K562 (cell line): ENCODE data around the gene PDLIM4. TPM values are rescaled to one million over a fixed set of nuclear protein-coding genes. Genes with fewer than 3 reads are reported as not detected.

Experiments
- ARID2 ChIP-seq: fragments of 450-650 bp; IDR thresholded peaks from 2 replicates; pipeline ENCODE4 v1.6.1; 2017; ENCODE audit warnings: antibody characterized with exemption, mild to moderate bottlenecking
- BCL6 ChIP-seq: fragments of 250-450 bp; sonication (Bioruptor Pico); IDR thresholded peaks from 2 replicates; pipeline ENCODE4 v1.4.0; 2020
- BRD9 ChIP-seq: fragments of 450-650 bp; IDR thresholded peaks from 2 replicates; pipeline ENCODE4 v1.6.1; 2018; ENCODE audit warnings: low read depth; ENCODE audit not compliant: partially characterized antibody
- BRF1 ChIP-seq: IDR thresholded peaks from 3 replicates; pipeline ENCODE4 v1.6.1; 2011; ENCODE audit warnings: borderline replicate concordance, mild to moderate bottlenecking; ENCODE audit not compliant: insufficient read length; ENCODE audit errors: extremely low read depth
- CAMTA2 ChIP-seq: fragments of 250-450 bp; sonication (Bioruptor Pico); conservative IDR thresholded peaks from 2 replicates; pipeline ENCODE4 v1.5.1; 2022
- CHD2 ChIP-seq: IDR thresholded peaks from 2 replicates; pipeline ENCODE4 v1.6.1; 2011; ENCODE audit warnings: low read depth, low read length
- EHMT2 ChIP-seq: fragments of 450-650 bp; IDR thresholded peaks from 2 replicates; pipeline ENCODE4 v1.6.1; 2018; ENCODE audit warnings: antibody characterized with exemption
- FOXM1 ChIP-seq, 2 experiments: fragments of 450-650 bp in 1 of 2; sonication (generic) in 1 of 2; formaldehyde crosslinking in 1 of 2; IDR thresholded peaks; 2 replicates each; pipeline versions ENCODE4 v1.6.1 to v1.9.0; 2017 to 2022; ENCODE audit warnings: low read depth in 2 of 2, mild to moderate bottlenecking in 2 of 2, missing genetic modification reagents in 1 of 2, moderate library complexity in 1 of 2
- HDAC1 ChIP-seq, 2 experiments: fragments of 450-650 bp; IDR thresholded peaks; 2 replicates each; pipeline ENCODE4 v1.6.1; 2016 to 2017; ENCODE audit warnings: inconsistent platforms in 1 of 2, mild to moderate bottlenecking in 1 of 2, moderate library complexity in 1 of 2
- HDAC2 ChIP-seq: fragments of 450-650 bp; IDR thresholded peaks from 2 replicates; pipeline ENCODE4 v1.6.1; 2016; ENCODE audit warnings: mild to moderate bottlenecking
- HLTF ChIP-seq: fragments of 450-650 bp; IDR thresholded peaks from 2 replicates; pipeline ENCODE4 v1.6.1; 2016
- HMGN3 ChIP-seq: IDR thresholded peaks from 2 replicates; pipeline ENCODE4 v1.6.1; 2011; ENCODE audit warnings: borderline replicate concordance, low read depth, mild to moderate bottlenecking, mixed read lengths, low read length; ENCODE audit not compliant: insufficient read length; ENCODE audit errors: extremely low read depth
- HNRNPUL1 ChIP-seq: fragments of 200-400 bp; formaldehyde crosslinking; IDR thresholded peaks from 2 replicates; pipeline ENCODE4 v1.6.1; 2017; ENCODE audit warnings: low read length
- MYBL2 ChIP-seq, 2 experiments: fragments of 450-650 bp in 1 of 2; sonication (generic) in 1 of 2; formaldehyde crosslinking in 1 of 2; IDR thresholded peaks; 2 replicates each; pipeline versions ENCODE4 v1.6.1 to v1.8.1; 2017 to 2022; ENCODE audit warnings: borderline replicate concordance in 1 of 2, inconsistent platforms in 1 of 2, low read depth in 1 of 2, mild to moderate bottlenecking in 1 of 2, missing genetic modification reagents in 1 of 2, moderate library complexity in 1 of 2
- NR2F6 ChIP-seq: fragments of 450-650 bp; formaldehyde crosslinking; IDR thresholded peaks from 2 replicates; pipeline ENCODE4 v1.4.0; 2020; ENCODE audit warnings: mild to moderate bottlenecking
- PPARD ChIP-seq: fragments of 250-450 bp; sonication (Bioruptor Pico); IDR thresholded peaks from 2 replicates; pipeline ENCODE4 v1.8.0; 2022; ENCODE audit warnings: inconsistent platforms, mild to moderate bottlenecking, moderate library complexity
- RAD21 ChIP-seq, 2 experiments: fragments of 250-450 bp in 1 of 2; fragments of 450-650 bp in 1 of 2; sonication (Bioruptor Pico) in 1 of 2; formaldehyde crosslinking in 1 of 2; IDR thresholded peaks in 1 of 2; conservative IDR thresholded peaks in 1 of 2; 2 replicates each; pipeline versions ENCODE4 v1.4.0 to v1.8.0; 2020 to 2022; ENCODE audit warnings: mild to moderate bottlenecking in 2 of 2, moderate library complexity in 1 of 2
- RFX5 ChIP-seq: IDR thresholded peaks from 2 replicates; pipeline ENCODE4 v1.6.1; 2011; ENCODE audit warnings: low read depth, mild to moderate bottlenecking, improper control_type of control experiment, low read length
- SOX6 ChIP-seq: fragments of 450-650 bp; IDR thresholded peaks from 2 replicates; pipeline ENCODE4 v1.6.1; 2014; ENCODE audit warnings: mild to moderate bottlenecking
- SP2 ChIP-seq: IDR thresholded peaks from 2 replicates; pipeline ENCODE4 v1.6.1; 2011; ENCODE audit warnings: mild to moderate bottlenecking, low read depth, low read length, moderate library complexity; ENCODE audit not compliant: poor library complexity, severe bottlenecking; ENCODE audit errors: extremely low read depth
- SPI1 ChIP-seq: IDR thresholded peaks from 2 replicates; pipeline ENCODE4 v1.6.1; 2011; ENCODE audit warnings: low read depth, low read length, control low read depth, borderline replicate concordance
- TARDBP ChIP-seq: fragments of 450-650 bp; IDR thresholded peaks from 2 replicates; pipeline ENCODE4 v1.6.1; 2016
- TBL1XR1 ChIP-seq, 2 experiments: IDR thresholded peaks; 2 replicates each; pipeline ENCODE4 v1.6.1; 2012; ENCODE audit warnings: improper control_type of control experiment in 2 of 2, low read length in 2 of 2, mild to moderate bottlenecking in 1 of 2
- TFE3 ChIP-seq: fragments of 450-650 bp; formaldehyde crosslinking; IDR thresholded peaks from 2 replicates; pipeline ENCODE4 v1.4.0; 2020; ENCODE audit warnings: mild to moderate bottlenecking, mixed read lengths
- XRCC4 ChIP-seq: IDR thresholded peaks from one replicate; pipeline ENCODE4 v1.6.1; 2011; ENCODE audit not compliant: insufficient read depth, insufficient read length; ENCODE audit errors: extremely low read depth
- polyA plus RNA-seq, 8 experiments: library from polyadenylated mRNA; depleted of rRNA in 4 of 8; stranded (reverse) in 5 of 8; unstranded in 3 of 8; fragments of >200 nt; fragmentation: Nextera tagmentation in 2 of 8; fragmentation: Illumina TruSeq in 1 of 8; extraction: Ambion mirVana in 2 of 8; extraction: Trizol in 1 of 8; gene quantifications; 2 replicates each; pipeline versions ENCODE4 v1.2.1 to v1.2.3, GENCODE V29; 2011 to 2014; ENCODE audit warnings: inconsistent platforms in 1 of 8, missing spikeins in 1 of 8
- total RNA-seq, 7 experiments: library from RNA; depleted of rRNA in 6 of 7; stranded (reverse); fragments of >200 nt in 6 of 7; fragmentation: Illumina TruSeq in 2 of 7; extraction: Trizol in 2 of 7; gene quantifications; 2 replicates each; pipeline versions ENCODE4 v1.2.1 to v1.2.3, GENCODE V29; 2011 to 2021; ENCODE audit warnings: low replicate concordance in 1 of 7
- TF ChIP-seq, protein P1 (sequence below): fragments of 150-350 bp; IDR thresholded peaks from 2 replicates; pipeline ENCODE4 v1.6.1; 2014; ENCODE audit warnings: low read depth, mild to moderate bottlenecking, low read length, borderline replicate concordance

The PDLIM4 gene
- total and polyA plus RNA-seq, 9 of the 15 experiments (the other 6 are each of a cell fraction or from before 2014, with no cell fraction given): 0.28 to 32.8 (median 13.1) TPM

- TF ChIP-seq SP2 (no peak), SPI1 (no peak), TBL1XR1 (IDR thresholded peaks at IDR 0.05; ENCODE audit: low read length in 2 of 2) (peak; percentile 77 to 96; a peak in 3 of 4 replicates), BCL6 (CRISPR knock-in tag) (no peak), SOX6 (peak; percentile 87), PPARD (CRISPR knock-in tag) (no peak), XRCC4 (no peak), NR2F6 (CRISPR knock-in tag) (no peak), RAD21 (CRISPR knock-in tag; conservative IDR thresholded peaks at IDR 0.05 in 1 of 2, IDR thresholded peaks at IDR 0.05 in 1 of 2) (peak; percentile 68 to 91), BRD9 (peak; percentile 67), MYBL2 (IDR thresholded peaks at IDR 0.05; ENCODE audit: low read depth) (no peak), MYBL2 (CRISPR knock-in tag; IDR thresholded peaks at IDR 0.05; ENCODE audit: borderline replicate concordance) (no peak), CHD2 (peak; percentile 46; the same call in 1 of the 2 replicates), HNRNPUL1 (no peak), EHMT2 (peak; percentile 72), TFE3 (no peak), HLTF (0 out of 2 replicates have a peak, but pooled peaks have one; percentile 17), HMGN3 (peak; percentile 57), FOXM1 (IDR thresholded peaks at IDR 0.05; ENCODE audit: low read depth) (peak; percentile 82), FOXM1 (CRISPR knock-in tag; IDR thresholded peaks at IDR 0.05; ENCODE audit: low read depth) (no peak), BRF1 (no peak), RFX5 (no peak), HDAC2 (peak; percentile 76), TARDBP (no peak), CAMTA2 (CRISPR knock-in tag) (no peak), ARID2 (peak; percentile 77), HDAC1 (IDR thresholded peaks at IDR 0.05) (peak in 1 of 2 experiments; percentile 77; a peak in 2 of 4 replicates)
- TF ChIP-seq, protein P1, sequence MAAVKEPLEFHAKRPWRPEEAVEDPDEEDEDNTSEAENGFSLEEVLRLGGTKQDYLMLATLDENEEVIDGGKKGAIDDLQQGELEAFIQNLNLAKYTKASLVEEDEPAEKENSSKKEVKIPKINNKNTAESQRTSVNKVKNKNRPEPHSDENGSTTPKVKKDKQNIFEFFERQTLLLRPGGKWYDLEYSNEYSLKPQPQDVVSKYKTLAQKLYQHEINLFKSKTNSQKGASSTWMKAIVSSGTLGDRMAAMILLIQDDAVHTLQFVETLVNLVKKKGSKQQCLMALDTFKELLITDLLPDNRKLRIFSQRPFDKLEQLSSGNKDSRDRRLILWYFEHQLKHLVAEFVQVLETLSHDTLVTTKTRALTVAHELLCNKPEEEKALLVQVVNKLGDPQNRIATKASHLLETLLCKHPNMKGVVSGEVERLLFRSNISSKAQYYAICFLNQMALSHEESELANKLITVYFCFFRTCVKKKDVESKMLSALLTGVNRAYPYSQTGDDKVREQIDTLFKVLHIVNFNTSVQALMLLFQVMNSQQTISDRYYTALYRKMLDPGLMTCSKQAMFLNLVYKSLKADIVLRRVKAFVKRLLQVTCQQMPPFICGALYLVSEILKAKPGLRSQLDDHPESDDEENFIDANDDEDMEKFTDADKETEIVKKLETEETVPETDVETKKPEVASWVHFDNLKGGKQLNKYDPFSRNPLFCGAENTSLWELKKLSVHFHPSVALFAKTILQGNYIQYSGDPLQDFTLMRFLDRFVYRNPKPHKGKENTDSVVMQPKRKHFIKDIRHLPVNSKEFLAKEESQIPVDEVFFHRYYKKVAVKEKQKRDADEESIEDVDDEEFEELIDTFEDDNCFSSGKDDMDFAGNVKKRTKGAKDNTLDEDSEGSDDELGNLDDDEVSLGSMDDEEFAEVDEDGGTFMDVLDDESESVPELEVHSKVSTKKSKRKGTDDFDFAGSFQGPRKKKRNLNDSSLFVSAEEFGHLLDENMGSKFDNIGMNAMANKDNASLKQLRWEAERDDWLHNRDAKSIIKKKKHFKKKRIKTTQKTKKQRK: no peak
These were observed 58.1 kb downstream of the PDLIM4 start (continued) for GRCh38 chr5:132315529-132316067.
